BLaER1 (cell line): ENCODE results near the gene JAZF1.
A peak's percentile ranks its signal among the peaks of the same experiment; 100 is the strongest.

Source experiments
- H3K27ac ChIP-seq: shearing (Covaris generic); formaldehyde crosslinking; 2 replicates; pipeline ENCODE4 v1.8.1; 2022
- H3K27me3 ChIP-seq: shearing (Covaris generic); formaldehyde crosslinking; 2 replicates; pipeline ENCODE4 v1.8.1; 2022
- H3K36me3 ChIP-seq: shearing (Covaris generic); formaldehyde crosslinking; 2 replicates; pipeline ENCODE4 v1.8.1; 2022
- H3K4me1 ChIP-seq: shearing (Covaris generic); formaldehyde crosslinking; 2 replicates; pipeline ENCODE4 v1.8.1; 2022
- H3K4me2 ChIP-seq: shearing (Covaris generic); formaldehyde crosslinking; 2 replicates; pipeline ENCODE4 v1.8.1; 2022
- H3K4me3 ChIP-seq: shearing (Covaris generic); formaldehyde crosslinking; 2 replicates; pipeline ENCODE4 v1.8.1; 2022
- H3K9ac ChIP-seq: shearing (Covaris generic); formaldehyde crosslinking; 2 replicates; pipeline ENCODE4 v1.8.1; 2022
- H3K9me3 ChIP-seq: shearing (Covaris generic); formaldehyde crosslinking; 2 replicates; pipeline ENCODE4 v1.8.1; 2022
- H4K20me1 ChIP-seq: shearing (Covaris generic); formaldehyde crosslinking; 2 replicates; pipeline ENCODE4 v1.8.1; 2022
- Cebpa-rat ChIP-seq: shearing (Covaris generic); IDR thresholded peaks from 2 replicates; pipeline ENCODE4 v1.8.1; 2022

JAZF1 gene

GRCh38 chr7:27910326-27910725 is 270.3 kb downstream of the JAZF1 start:
- H3K9ac ChIP-seq = no peak overlapping the region
- no peak for TF ChIP-seq Cebpa-rat
- H3K27ac ChIP-seq = no peak overlapping the region
- no peak overlapping the region for H3K4me3 ChIP-seq
- H3K4me1 ChIP-seq = peaks cover 36% of the 10 kb centered on the region
- no peaks in the 10 kb centered on the region for H3K9me3 ChIP-seq
- H3K27me3 ChIP-seq = no peaks in the 10 kb centered on the region
- H4K20me1 ChIP-seq = no peaks in the 10 kb centered on the region
- no peak overlapping the region for H3K4me2 ChIP-seq
- no peaks in the 10 kb centered on the region for H3K36me3 ChIP-seq

DNA sequence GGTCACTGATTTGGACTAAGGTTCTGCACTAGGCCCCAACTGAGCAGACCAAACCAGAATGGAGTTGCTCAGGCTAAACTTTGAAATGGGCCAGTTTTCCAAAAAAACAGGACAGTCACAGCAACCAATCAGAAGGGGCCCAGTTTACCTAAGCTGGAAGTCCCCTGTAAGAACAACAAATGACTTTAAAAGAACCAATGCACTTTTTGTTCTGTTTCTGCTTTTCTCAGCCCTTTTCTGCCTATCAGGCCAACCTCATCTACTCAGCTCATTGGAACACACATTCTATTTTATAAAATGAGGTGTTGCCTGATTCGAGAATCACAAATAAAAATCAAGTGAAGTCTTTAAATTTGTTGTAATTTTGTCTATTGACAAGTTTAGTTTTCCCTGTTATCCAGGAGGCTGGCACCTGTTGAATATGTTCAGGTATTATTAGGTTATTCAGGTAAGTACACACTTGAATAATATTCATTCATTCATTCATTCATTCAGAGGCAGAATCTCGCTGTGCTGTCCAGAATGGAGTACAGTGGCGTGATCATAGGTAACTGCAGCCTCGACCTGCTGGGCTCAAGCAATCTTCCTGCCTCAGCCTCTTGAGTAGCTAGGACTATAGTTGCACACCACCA is 271.9 kb downstream of the JAZF1 start:
- H3K36me3 ChIP-seq = no peaks in the 10 kb centered on the region
- H4K20me1 ChIP-seq = no peaks in the 10 kb centered on the region
- no peaks in the 10 kb centered on the region for H3K27me3 ChIP-seq
- H3K4me1 ChIP-seq = peaks cover 43% of the 10 kb centered on the region
- TF ChIP-seq Cebpa-rat = no peak
- H3K9me3 ChIP-seq = no peaks in the 10 kb centered on the region
- H3K27ac ChIP-seq = 0 out of 2 replicates have a peak overlapping the region, but pooled peaks have one; percentile 55
- no peak overlapping the region for H3K4me3 ChIP-seq
- H3K9ac ChIP-seq = no peak overlapping the region
- peak overlapping the region; percentile 65 for H3K4me2 ChIP-seq

DNA sequence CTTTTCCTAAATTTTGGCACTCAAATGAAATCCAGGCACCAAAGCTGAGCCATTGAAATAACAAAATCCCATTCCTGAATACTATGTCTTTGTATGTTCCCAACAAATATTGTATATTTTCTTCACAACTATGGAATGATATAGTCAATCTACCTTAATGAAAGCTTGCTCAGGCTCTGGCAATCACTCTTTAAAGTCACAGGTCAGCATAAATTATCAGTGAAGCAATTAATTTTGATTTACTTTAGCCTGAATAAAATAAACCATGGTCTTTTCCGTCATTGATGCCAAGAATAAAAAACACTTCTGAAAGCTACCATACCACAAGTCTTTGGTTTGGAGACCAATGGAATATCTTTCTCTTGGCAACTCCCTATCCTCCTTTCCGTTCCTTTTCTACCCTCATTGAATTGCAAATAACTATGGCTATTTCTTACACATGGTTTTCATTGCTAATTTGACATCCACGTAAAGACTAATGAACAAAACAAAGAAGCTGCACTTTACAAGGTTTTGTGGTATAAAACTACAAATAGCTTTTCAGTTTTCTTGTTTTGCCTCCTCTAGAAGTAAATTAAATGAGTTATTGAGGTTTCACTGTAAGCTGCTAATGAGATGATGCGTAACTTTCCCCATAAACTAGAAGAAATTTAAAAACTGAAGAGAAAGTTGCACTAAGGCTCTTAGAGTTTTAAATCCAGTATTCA is 274.1 kb downstream of the JAZF1 start:
- no peak overlapping the region for H3K4me3 ChIP-seq
- H3K36me3 ChIP-seq = no peaks in the 10 kb centered on the region
- H4K20me1 ChIP-seq = no peaks in the 10 kb centered on the region
- H3K4me1 ChIP-seq = peaks cover 64% of the 10 kb centered on the region
- peak overlapping the region; percentile 65; the same call in 1 of the 2 replicates for H3K4me2 ChIP-seq
- TF ChIP-seq Cebpa-rat = no peak
- no peaks in the 10 kb centered on the region for H3K9me3 ChIP-seq
- no peak overlapping the region for H3K9ac ChIP-seq
- H3K27me3 ChIP-seq = no peaks in the 10 kb centered on the region
- H3K27ac ChIP-seq = no peak overlapping the region

DNA sequence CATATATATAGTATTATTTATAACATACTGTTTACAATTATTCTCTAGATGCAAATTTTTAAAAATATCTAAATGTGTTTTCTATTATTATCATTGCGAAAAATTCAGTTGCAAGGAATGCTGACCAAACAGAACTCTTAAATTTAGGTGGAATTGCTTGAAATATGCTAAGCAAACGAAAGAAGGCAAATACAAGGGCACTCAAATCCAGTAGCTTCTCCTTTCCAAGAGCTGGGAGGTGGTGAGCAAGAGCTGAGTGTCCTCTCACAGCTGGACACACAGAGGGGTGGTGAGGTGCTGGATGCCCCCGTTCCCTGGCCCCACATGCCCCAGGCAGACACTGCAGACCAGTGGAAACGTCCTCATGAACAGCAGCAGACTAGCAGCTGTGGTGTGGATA is 274.6 kb downstream of the JAZF1 start:
- H3K27ac ChIP-seq = no peak overlapping the region
- H3K4me3 ChIP-seq = no peak overlapping the region
- no peak for TF ChIP-seq Cebpa-rat
- no peaks in the 10 kb centered on the region for H3K27me3 ChIP-seq
- peaks cover 68% of the 10 kb centered on the region for H3K4me1 ChIP-seq
- H3K9me3 ChIP-seq = no peaks in the 10 kb centered on the region
- H3K36me3 ChIP-seq = no peaks in the 10 kb centered on the region
- no peak overlapping the region for H3K9ac ChIP-seq
- no peak overlapping the region for H3K4me2 ChIP-seq
- no peaks in the 10 kb centered on the region for H4K20me1 ChIP-seq

DNA sequence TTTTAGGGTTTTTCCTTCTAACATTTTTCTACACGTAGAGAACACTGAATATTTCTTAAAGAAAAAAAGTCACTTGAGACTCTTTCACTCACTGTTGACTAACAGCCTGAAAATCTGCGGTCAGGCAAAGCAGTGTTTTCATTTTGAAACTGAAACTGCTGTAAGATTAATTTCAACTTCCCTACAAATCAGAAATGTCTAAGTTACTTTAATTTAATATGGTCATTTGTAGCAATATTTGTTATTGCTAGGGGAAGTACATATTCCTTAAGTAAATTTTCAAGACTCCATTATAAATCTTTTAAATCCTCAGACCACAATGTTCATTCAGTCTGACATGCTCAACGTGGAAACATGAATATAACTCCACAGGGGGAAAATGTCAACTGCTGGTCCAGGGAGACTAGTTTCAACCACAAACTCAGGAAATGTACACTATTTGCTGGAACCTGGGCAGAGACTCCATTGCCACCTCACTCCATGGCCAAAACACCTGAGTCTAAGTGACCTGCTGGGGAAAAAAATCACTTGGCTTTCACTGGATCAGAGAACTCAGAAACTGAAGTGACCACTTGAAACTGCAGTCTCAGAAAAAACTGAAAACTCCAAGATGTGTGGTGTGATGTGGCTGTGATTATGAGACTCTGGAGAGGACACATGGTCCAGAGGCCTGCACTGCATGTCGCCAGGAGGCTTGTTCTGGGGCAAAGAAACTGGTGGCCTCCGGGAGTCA is 279.4 kb downstream of the JAZF1 start:
- Histone ChIP-seq H3K4me1 (peaks cover 62% of the 10 kb centered on the region), H3K36me3 (no peaks in the 10 kb centered on the region), H3K9me3 (no peaks in the 10 kb centered on the region), H3K27me3 (no peaks in the 10 kb centered on the region), H3K4me3 (peak overlapping the region; percentile 57), H3K27ac (peak overlapping the region; percentile 80), H3K4me2 (peak overlapping the region; percentile 82), H3K9ac (peak overlapping the region; percentile 54), H4K20me1 (no peaks in the 10 kb centered on the region)
- no peak for TF ChIP-seq Cebpa-rat

GRCh38 chr7:27900006-27900405 is 280.6 kb downstream of the JAZF1 start:
- Histone ChIP-seq H3K9ac (peak overlapping the region; percentile 32), H4K20me1 (no peaks in the 10 kb centered on the region), H3K4me1 (peaks cover 71% of the 10 kb centered on the region), H3K27me3 (no peaks in the 10 kb centered on the region), H3K4me3 (no peak overlapping the region), H3K4me2 (peak overlapping the region; percentile 82), H3K9me3 (no peaks in the 10 kb centered on the region), H3K27ac (peak overlapping the region; percentile 80), H3K36me3 (no peaks in the 10 kb centered on the region)
- TF ChIP-seq Cebpa-rat = no peak

DNA sequence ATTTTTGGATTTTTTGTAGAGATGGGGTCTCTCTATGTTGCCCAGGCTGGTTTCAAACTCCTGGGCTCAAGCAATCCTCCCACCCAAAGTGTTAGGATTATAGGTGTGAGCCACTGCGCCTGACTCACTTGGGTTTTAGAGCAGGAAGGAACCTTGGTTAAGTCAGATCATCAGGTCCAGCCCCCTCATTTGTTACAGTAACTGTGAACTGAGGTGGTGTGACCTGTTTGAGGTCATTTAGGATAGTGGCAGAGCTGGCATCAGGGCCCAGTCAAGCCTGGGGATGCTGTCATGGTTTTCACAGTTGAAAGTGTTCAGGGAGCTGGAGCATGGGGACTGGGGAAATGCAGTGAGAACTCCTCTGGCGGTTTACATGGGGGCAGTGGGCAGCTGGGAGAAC is 281.0 kb downstream of the JAZF1 start:
- peak overlapping the region; percentile 80 for H3K27ac ChIP-seq
- H3K9me3 ChIP-seq = no peaks in the 10 kb centered on the region
- peaks cover 72% of the 10 kb centered on the region for H3K4me1 ChIP-seq
- no peak for TF ChIP-seq Cebpa-rat
- no peaks in the 10 kb centered on the region for H3K27me3 ChIP-seq
- H4K20me1 ChIP-seq = no peaks in the 10 kb centered on the region
- peak overlapping the region; percentile 32 for H3K9ac ChIP-seq
- H3K36me3 ChIP-seq = no peaks in the 10 kb centered on the region
- no peak overlapping the region for H3K4me3 ChIP-seq
- H3K4me2 ChIP-seq = peak overlapping the region; percentile 82

GRCh38 chr7:27897441-27897847 is 283.2 kb downstream of the JAZF1 start:
- H3K4me2 ChIP-seq = no peak overlapping the region
- no peak overlapping the region for H3K4me3 ChIP-seq
- H3K27me3 ChIP-seq = no peaks in the 10 kb centered on the region
- no peaks in the 10 kb centered on the region for H4K20me1 ChIP-seq
- peaks cover 10% of the 10 kb centered on the region; the same call in 1 of the 2 replicates for H3K36me3 ChIP-seq
- no peak for TF ChIP-seq Cebpa-rat
- H3K9me3 ChIP-seq = no peaks in the 10 kb centered on the region
- H3K9ac ChIP-seq = no peak overlapping the region
- peaks cover 54% of the 10 kb centered on the region for H3K4me1 ChIP-seq
- H3K27ac ChIP-seq = no peak overlapping the region

DNA sequence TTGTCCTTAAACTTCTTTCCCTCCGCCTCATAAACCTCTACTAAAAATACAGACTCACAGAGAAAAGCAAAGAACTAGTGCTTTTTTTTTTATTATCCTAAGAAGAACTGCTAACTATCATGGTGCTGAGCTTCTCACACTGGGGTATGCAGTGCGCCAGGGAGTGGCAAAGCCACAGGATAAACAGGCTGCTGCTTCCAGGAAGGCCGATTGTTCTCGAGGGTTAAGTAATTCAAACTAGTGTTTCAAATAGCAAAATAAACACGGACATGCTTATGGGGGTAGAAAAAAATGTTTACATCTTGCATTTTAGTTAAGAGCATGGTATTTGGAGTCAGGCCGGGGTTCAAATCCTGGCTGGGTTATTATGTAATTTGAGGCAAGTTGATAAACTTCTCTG is 283.6 kb downstream of the JAZF1 start:
- H3K4me3 ChIP-seq = no peak overlapping the region
- peaks cover 49% of the 10 kb centered on the region for H3K4me1 ChIP-seq
- no peaks in the 10 kb centered on the region for H3K27me3 ChIP-seq
- no peaks in the 10 kb centered on the region for H4K20me1 ChIP-seq
- no peak overlapping the region for H3K4me2 ChIP-seq
- TF ChIP-seq Cebpa-rat = no peak
- no peaks in the 10 kb centered on the region for H3K9me3 ChIP-seq
- H3K27ac ChIP-seq = no peak overlapping the region
- no peak overlapping the region for H3K9ac ChIP-seq
- H3K36me3 ChIP-seq = peaks cover 10% of the 10 kb centered on the region; the same call in 1 of the 2 replicates

- H3K27ac ChIP-seq = peak overlapping the region; percentile 46
- no peaks in the 10 kb centered on the region for H3K9me3 ChIP-seq
- H4K20me1 ChIP-seq = no peaks in the 10 kb centered on the region
- H3K4me2 ChIP-seq = peak overlapping the region; percentile 68
- H3K9ac ChIP-seq = no peak overlapping the region
- peaks cover 38% of the 10 kb centered on the region for H3K4me1 ChIP-seq
- H3K36me3 ChIP-seq = peaks cover 10% of the 10 kb centered on the region; the same call in 1 of the 2 replicates
- H3K4me3 ChIP-seq = no peak overlapping the region
- no peak for TF ChIP-seq Cebpa-rat
- H3K27me3 ChIP-seq = no peaks in the 10 kb centered on the region
Measured at GRCh38 chr7:27895551-27895950, 285.0 kb downstream of the JAZF1 start.
